ENCODE results near the gene CRISPLD2.

DNA sequence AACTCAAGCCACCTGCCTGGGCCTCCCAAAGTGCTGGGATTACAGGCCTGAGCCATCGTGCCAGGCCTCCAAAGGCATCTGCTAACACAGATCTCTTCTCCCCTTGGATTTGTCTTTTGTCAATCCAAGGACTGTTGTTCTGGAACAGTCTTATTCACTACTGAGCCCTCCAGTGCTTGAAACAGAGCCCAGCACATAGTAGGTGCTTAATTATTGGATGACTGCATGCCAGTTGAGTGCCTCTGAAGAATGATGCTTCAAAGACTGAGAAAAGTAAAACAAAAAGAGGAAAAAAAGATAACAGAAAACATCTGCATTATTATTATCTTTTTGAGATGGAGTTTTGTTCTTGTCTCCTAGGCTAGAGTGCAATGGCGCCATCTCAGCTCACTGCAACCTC lies 1.7 kb upstream of the CRISPLD2 start:
- TF ChIP-seq GATA3 (IDR thresholded peaks at IDR 0.05; ENCODE audit: low read depth, low read length) = no peak
- no peak for TF ChIP-seq GATA2 (IDR thresholded peaks at IDR 0.05; ENCODE audit: low read depth, low read length)
